Activated naive CD4-positive, alpha-beta T cell treated with anti-CD3 and anti-CD28 coated beads, Interleukin-2, amount 50 U/mL, for 24 hours (primary cell): ENCODE data around the gene VSIG4.

Experiments used
- H3K27ac Mint-ChIP-seq: one replicate; pipeline ENCODE4 v1.8.0; 2021; ENCODE audit warnings: mild to moderate bottlenecking, mixed read lengths
- H3K27me3 Mint-ChIP-seq: one replicate; pipeline ENCODE4 v1.8.0; 2021; ENCODE audit warnings: mixed read lengths
- H3K36me3 Mint-ChIP-seq: one replicate; pipeline ENCODE4 v1.8.0; 2021; ENCODE audit warnings: mixed read lengths
- H3K4me1 Mint-ChIP-seq: one replicate; pipeline ENCODE4 v1.8.0; 2021; ENCODE audit warnings: mixed read lengths
- H3K4me3 Mint-ChIP-seq: one replicate; pipeline ENCODE4 v1.8.0; 2021; ENCODE audit warnings: mild to moderate bottlenecking, mixed read lengths
- H3K9me3 Mint-ChIP-seq: one replicate; pipeline ENCODE4 v1.8.0; 2021; ENCODE audit warnings: mixed read lengths

The VSIG4 gene

GRCh38 chrX:66018585-66019309, 21.1 kb downstream of the VSIG4 start:
- Mint-ChIP-seq H3K36me3 (no peaks in the 10 kb centered on the region), H3K27ac (no peak overlapping the region), H3K27me3 (no peaks in the 10 kb centered on the region), H3K9me3 (no peaks in the 10 kb centered on the region), H3K4me3 (no peak overlapping the region), H3K4me1 (peaks cover 77% of the 10 kb centered on the region)

- Mint-ChIP-seq H3K4me1 (peaks cover 84% of the 10 kb centered on the region), H3K27me3 (no peaks in the 10 kb centered on the region), H3K27ac (no peak overlapping the region), H3K4me3 (no peak overlapping the region), H3K36me3 (no peaks in the 10 kb centered on the region), H3K9me3 (no peaks in the 10 kb centered on the region)
Measured at GRCh38 chrX:66017659-66018170, 22.2 kb downstream of the VSIG4 start.

GRCh38 chrX:66016905-66017658, 22.8 kb downstream of the VSIG4 start:
- peaks cover 89% of the 10 kb centered on the region for H3K4me1 Mint-ChIP-seq
- H3K27me3 Mint-ChIP-seq: no peaks in the 10 kb centered on the region
- H3K9me3 Mint-ChIP-seq: no peaks in the 10 kb centered on the region
- no peak overlapping the region for H3K4me3 Mint-ChIP-seq
- no peaks in the 10 kb centered on the region for H3K36me3 Mint-ChIP-seq
- H3K27ac Mint-ChIP-seq: peak overlapping the region; percentile 74

DNA sequence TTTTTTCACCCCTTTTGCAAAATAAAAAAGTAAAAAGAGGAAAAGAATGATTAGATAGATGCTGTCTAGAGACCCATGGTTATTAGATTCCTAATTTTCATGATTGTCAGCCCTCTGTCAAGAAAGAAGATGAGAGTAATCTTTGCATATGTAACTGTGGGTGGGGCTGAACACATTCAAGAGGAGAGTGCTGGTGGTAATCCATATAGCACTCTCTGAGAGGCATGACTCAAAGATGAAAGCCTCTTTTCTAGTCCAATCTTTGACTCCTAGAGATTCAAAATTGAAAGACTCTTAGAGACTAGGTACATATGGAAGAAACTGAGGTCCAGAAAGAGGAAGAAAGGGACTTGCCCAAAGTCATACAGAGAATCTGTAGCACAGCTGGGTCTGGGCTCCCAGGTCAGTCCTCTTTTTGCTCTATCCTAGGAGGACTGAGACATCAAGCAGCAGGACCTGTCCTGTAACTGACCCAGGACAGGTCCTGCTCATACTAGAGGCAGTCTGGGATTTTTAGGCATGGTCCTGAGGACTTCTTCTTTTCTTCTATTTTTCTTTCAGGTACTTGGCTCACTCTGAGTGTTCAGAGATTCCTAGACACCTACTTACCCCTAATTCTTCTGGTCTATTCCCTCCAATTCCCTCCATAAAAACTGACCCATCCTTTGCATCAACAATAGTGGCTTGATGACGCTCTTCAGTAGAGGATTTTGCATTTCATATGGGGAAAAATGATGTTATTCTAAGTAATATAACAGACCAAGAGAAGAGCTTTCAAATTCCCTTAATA, 23.8 kb downstream of the VSIG4 start:
- H3K27ac Mint-ChIP-seq: peak overlapping the region; percentile 5

DNA sequence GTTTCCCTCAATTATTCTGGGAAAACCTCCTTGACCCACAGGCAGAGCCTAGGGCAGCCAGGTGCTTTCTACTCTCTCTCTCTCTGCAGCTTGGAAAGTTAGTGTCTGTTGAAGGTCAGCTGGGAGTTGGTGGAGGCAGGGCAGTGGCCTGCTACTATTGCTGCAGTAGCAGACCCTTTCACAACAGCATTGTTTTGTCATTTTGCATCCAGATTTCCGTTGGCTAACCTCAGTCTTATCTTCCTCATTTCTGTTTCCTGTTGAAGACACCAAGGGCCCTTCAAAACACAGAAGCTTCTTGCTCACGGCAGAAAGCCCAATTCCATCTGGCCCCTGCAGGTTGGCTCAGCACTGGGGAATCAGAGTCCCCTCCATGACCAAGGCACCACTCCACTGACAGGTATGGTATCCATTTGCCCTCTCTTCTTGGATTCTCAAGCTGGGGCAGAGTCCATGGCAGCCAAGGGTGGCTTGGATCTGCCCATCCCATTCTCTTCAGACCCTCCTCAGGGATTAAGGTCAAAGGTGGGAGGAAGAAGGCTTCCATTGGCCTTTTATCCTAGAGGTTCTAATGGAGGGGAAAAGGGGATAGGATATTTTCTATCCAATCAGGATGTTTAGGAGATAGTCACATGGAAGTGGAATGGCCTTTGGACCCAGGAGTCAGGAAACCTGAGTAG, 24.6 kb downstream of the VSIG4 start:
- H3K27me3 Mint-ChIP-seq: no peaks in the 10 kb centered on the region
- H3K36me3 Mint-ChIP-seq: no peaks in the 10 kb centered on the region
- no peaks in the 10 kb centered on the region for H3K9me3 Mint-ChIP-seq
- H3K4me3 Mint-ChIP-seq: peak overlapping the region; percentile 30
- peaks cover 77% of the 10 kb centered on the region for H3K4me1 Mint-ChIP-seq
- no peak overlapping the region for H3K27ac Mint-ChIP-seq

More for the DNA sequence above, 23.8 kb downstream of the VSIG4 start:
- Mint-ChIP-seq H3K27me3 (no peaks in the 10 kb centered on the region), H3K4me3 (no peak overlapping the region), H3K4me1 (peaks cover 85% of the 10 kb centered on the region), H3K9me3 (no peaks in the 10 kb centered on the region), H3K36me3 (no peaks in the 10 kb centered on the region)

GRCh38 chrX:66014556-66014955, 25.3 kb downstream of the VSIG4 start:
- H3K4me1 Mint-ChIP-seq: peaks cover 72% of the 10 kb centered on the region
- no peaks in the 10 kb centered on the region for H3K27me3 Mint-ChIP-seq
- no peak overlapping the region for H3K27ac Mint-ChIP-seq
- H3K4me3 Mint-ChIP-seq: no peak overlapping the region
- H3K9me3 Mint-ChIP-seq: no peaks in the 10 kb centered on the region
- H3K36me3 Mint-ChIP-seq: no peaks in the 10 kb centered on the region

- Mint-ChIP-seq H3K4me1 (peaks cover 68% of the 10 kb centered on the region), H3K9me3 (no peaks in the 10 kb centered on the region), H3K36me3 (no peaks in the 10 kb centered on the region), H3K27ac (no peak overlapping the region), H3K4me3 (no peak overlapping the region), H3K27me3 (no peaks in the 10 kb centered on the region)
Measured at GRCh38 chrX:66014084-66014483, 25.8 kb downstream of the VSIG4 start.

DNA sequence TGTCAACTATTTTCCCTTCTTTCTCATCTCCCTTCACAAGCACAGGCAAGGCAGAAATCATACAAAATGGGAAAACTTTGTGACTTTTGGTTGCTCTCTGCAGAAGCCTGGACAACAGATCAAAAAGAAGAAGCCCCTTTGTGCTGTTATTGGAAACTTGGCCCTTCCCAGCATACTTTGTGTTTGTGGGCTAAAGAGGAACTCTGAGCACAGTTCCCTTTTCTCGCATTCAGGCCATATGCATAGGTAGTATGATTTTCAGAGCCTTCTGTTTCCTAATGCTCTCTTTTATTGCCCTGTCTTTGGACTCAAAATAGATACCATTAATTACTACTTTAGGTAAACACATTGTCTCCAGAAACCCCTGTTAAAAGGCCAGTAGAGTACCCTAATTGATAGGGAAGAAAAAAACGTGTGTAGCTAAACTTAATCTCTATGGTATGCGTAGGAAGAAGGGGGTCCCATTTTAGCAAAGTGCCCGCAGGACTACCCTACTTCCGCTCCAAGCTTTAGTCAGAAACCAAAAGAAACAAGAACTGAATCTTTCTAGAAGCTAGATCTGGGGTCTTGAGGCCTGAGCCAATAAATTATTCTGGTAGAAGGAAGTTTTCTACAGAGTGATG, 26.6 kb downstream of the VSIG4 start:
- H3K4me1 Mint-ChIP-seq: peaks cover 65% of the 10 kb centered on the region
- no peaks in the 10 kb centered on the region for H3K36me3 Mint-ChIP-seq
- no peak overlapping the region for H3K4me3 Mint-ChIP-seq
- no peaks in the 10 kb centered on the region for H3K27me3 Mint-ChIP-seq
- H3K9me3 Mint-ChIP-seq: no peaks in the 10 kb centered on the region
- peak overlapping the region; percentile 12 for H3K27ac Mint-ChIP-seq

DNA sequence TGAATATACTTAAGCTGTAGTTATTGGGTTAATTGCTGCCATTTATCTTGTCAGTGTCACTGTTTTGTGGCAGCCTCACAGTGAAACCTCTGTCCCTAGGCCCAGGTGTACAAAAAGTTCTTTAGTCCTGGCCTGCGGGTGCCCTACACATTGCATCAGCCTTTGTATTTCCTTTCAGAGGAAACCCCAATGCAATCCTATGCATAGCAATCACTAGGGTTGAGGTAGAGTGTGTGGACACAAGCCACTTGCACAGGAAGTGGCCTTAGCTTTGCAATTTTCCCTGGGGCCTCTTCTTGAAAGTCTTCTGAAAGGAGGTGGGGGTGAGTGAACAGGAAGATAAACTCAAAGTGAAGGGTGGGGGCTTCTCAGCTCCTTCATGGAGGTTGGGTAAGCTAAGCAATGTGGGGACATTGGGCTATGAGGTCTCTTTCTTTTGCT, 27.8 kb downstream of the VSIG4 start:
- no peak overlapping the region for H3K4me3 Mint-ChIP-seq

GRCh38 chrX:66009231-66009845, 30.5 kb downstream of the VSIG4 start:
- H3K9me3 Mint-ChIP-seq: peaks cover 5% of the 10 kb centered on the region
- no peak overlapping the region for H3K4me3 Mint-ChIP-seq
- no peak overlapping the region for H3K27ac Mint-ChIP-seq
- no peaks in the 10 kb centered on the region for H3K27me3 Mint-ChIP-seq
- H3K36me3 Mint-ChIP-seq: no peaks in the 10 kb centered on the region
- H3K4me1 Mint-ChIP-seq: peaks cover 58% of the 10 kb centered on the region

More for the DNA sequence above, 27.8 kb downstream of the VSIG4 start:
- Mint-ChIP-seq H3K9me3 (no peaks in the 10 kb centered on the region), H3K27me3 (no peaks in the 10 kb centered on the region), H3K27ac (no peak overlapping the region), H3K36me3 (no peaks in the 10 kb centered on the region), H3K4me1 (peaks cover 62% of the 10 kb centered on the region)

GRCh38 chrX:66008328-66008970, 31.4 kb downstream of the VSIG4 start:
- peaks cover 5% of the 10 kb centered on the region for H3K9me3 Mint-ChIP-seq
- H3K4me1 Mint-ChIP-seq: peaks cover 58% of the 10 kb centered on the region
- H3K4me3 Mint-ChIP-seq: no peak overlapping the region
- H3K36me3 Mint-ChIP-seq: no peaks in the 10 kb centered on the region
- H3K27ac Mint-ChIP-seq: no peak overlapping the region
- no peaks in the 10 kb centered on the region for H3K27me3 Mint-ChIP-seq

GRCh38 chrX:66007851-66008250, 32.0 kb downstream of the VSIG4 start:
- no peaks in the 10 kb centered on the region for H3K27me3 Mint-ChIP-seq
- H3K4me1 Mint-ChIP-seq: peaks cover 57% of the 10 kb centered on the region
- H3K27ac Mint-ChIP-seq: no peak overlapping the region
- peaks cover 5% of the 10 kb centered on the region for H3K9me3 Mint-ChIP-seq
- no peak overlapping the region for H3K4me3 Mint-ChIP-seq
- no peaks in the 10 kb centered on the region for H3K36me3 Mint-ChIP-seq

DNA sequence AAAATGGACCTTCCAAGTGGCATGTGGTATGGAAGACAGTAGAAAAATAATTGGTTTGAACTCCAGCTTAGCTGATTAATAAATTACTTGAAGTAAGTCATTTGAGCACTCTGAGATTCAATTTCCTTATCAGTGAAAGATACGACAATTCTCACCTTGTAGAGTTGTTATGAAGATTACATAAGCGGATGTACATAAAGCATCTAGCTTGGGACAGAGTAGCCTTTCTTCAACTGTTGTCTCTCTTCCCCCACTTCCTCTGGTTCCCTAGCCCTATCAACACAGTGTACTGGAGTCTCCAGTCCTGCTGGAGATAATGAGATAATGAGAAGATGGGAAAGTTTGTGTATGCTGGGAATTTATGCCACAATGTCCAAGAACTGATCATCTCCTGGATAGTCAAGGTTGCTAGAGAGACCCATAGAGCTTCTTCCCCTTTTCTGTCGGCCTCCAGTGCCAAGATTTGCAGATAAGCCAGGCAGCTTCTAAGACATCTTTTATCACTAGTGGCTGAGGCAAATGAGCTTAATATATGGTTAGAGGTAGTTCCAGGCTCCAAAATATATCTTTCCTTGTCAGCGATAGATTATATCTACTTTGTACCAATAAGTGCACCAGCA, 33.9 kb downstream of the VSIG4 start:
- H3K27me3 Mint-ChIP-seq: no peaks in the 10 kb centered on the region
- peak overlapping the region; percentile 95 for H3K27ac Mint-ChIP-seq
- peaks cover 66% of the 10 kb centered on the region for H3K4me1 Mint-ChIP-seq
- H3K4me3 Mint-ChIP-seq: peak overlapping the region; percentile 47
- H3K36me3 Mint-ChIP-seq: no peaks in the 10 kb centered on the region
- H3K9me3 Mint-ChIP-seq: peaks cover 5% of the 10 kb centered on the region
